ENCODE data around the gene TMC7.

GRCh38 chr16:19066988-19067348 lies 83.2 kb downstream of the TMC7 start:
- TF ChIP-seq NR3C1 (CRISPR knock-in tag; IDR thresholded peaks at IDR 0.05) (no peak), MTF1 (CRISPR knock-in tag; IDR thresholded peaks at IDR 0.05) (no peak)
